Measurements from ENCODE around the gene EXOC2. TPM values are rescaled to one million over a fixed set of nuclear protein-coding genes. Genes with fewer than 3 reads are reported as not detected.

EXOC2 gene
- total and polyA plus RNA-seq, 10 of the 15 experiments (the other 5 are each of a cell fraction or from before 2014, with no cell fraction given), result 8.7 to 32.8 (median 20.7) TPM

DNA sequence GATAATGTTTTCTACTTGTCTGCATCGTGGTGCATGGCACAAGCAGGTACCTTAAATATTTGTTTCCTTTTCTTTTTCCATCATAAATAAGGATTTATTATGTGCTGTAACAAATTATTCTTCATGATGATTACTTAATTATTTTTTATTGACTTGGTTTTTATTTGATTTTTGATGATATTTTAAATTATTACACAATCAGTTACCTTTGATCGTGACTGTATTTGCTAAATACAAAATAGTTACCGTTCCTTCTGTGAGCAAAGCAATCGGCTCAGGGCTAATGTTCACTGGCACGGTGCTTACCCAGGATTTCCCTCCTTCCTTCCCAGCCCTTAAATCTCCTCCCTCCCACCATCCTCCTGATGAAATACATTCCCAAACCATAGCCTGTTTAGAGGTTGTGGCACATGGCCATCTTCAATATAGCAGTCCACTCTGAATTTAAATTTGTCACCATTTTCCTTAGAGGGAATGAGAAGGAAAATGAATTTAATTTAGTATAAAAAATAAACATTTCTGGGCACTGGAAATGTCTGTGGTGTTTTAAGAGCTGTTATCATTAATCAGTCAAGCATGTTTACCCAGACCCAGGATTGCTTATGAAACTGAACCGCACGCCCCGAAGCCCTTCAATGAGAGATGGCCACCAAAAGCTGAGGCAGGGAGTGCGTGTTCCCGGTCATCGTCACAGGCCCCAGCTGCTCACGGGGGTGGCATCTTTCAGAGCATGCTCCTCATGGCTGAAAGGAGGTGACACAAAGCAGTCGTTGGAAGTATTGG, 23.0 kb upstream of the EXOC2 start (continued):
- TF ChIP-seq, protein P1, sequence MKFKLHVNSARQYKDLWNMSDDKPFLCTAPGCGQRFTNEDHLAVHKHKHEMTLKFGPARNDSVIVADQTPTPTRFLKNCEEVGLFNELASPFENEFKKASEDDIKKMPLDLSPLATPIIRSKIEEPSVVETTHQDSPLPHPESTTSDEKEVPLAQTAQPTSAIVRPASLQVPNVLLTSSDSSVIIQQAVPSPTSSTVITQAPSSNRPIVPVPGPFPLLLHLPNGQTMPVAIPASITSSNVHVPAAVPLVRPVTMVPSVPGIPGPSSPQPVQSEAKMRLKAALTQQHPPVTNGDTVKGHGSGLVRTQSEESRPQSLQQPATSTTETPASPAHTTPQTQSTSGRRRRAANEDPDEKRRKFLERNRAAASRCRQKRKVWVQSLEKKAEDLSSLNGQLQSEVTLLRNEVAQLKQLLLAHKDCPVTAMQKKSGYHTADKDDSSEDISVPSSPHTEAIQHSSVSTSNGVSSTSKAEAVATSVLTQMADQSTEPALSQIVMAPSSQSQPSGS (IDR thresholded peaks at IDR 0.05; ENCODE audit: low read length), result no peak
- no peak for TF ChIP-seq POLR2AphosphoS5 (IDR thresholded peaks at IDR 0.05; ENCODE audit: low read length)
- TF ChIP-seq, protein P2, sequence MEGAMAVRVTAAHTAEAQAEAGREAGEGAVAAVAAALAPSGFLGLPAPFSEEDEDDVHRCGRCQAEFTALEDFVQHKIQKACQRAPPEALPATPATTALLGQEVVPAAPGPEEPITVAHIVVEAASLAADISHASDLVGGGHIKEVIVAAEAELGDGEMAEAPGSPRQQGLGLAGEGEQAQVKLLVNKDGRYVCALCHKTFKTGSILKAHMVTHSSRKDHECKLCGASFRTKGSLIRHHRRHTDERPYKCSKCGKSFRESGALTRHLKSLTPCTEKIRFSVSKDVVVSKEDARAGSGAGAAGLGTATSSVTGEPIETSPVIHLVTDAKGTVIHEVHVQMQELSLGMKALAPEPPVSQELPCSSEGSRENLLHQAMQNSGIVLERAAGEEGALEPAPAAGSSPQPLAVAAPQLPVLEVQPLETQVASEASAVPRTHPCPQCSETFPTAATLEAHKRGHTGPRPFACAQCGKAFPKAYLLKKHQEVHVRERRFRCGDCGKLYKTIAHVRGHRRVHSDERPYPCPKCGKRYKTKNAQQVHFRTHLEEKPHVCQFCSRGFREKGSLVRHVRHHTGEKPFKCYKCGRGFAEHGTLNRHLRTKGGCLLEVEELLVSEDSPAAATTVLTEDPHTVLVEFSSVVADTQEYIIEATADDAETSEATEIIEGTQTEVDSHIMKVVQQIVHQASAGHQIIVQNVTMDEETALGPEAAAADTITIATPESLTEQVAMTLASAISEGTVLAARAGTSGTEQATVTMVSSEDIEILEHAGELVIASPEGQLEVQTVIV (IDR thresholded peaks at IDR 0.05; ENCODE audit: borderline replicate concordance, partially characterized antibody), result no peak

DNA sequence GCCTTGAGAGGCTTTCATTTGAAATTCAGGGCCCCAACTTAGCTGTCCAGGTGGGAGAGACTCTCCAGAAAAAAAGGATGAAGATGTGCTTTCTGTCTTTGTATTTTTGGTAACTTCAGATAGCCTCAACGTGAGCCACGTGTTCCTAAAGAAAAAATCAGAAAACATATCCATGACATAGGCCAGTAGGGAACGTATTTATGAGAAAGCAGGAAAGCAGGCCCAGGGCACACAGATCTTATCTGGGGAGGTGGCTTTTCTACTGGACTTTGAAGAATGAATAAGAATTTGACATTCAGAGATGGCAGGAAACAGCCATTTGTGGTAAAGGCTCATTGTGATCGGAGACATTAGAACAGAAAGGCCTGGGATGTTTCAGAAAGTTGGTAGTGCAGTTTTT, 21.2 kb upstream of the EXOC2 start:
- Histone ChIP-seq H3K27ac (ENCODE audit: control insufficient read depth, insufficient read depth) (no peak overlapping the region), H3K36me3 (ENCODE audit: control insufficient read depth in 2 of 2, insufficient read depth in 2 of 2, low read length in 1 of 2) (no peaks in the 10 kb centered on the region), H3K9me3 (replicated peaks; ENCODE audit: control insufficient read depth, insufficient read depth, low read length) (no peaks in the 10 kb centered on the region), H3K9ac (ENCODE audit: control insufficient read depth, insufficient read depth, low read length) (no peak overlapping the region), H3K79me2 (ENCODE audit: control insufficient read depth, insufficient read depth, low read length) (no peaks in the 10 kb centered on the region; the same call in 1 of the 2 replicates), H3K4me2 (ENCODE audit: control insufficient read depth, insufficient read depth) (no peak overlapping the region), H3K4me1 (ENCODE audit: control insufficient read depth, insufficient read depth, low read length) (peaks cover 8% of the 10 kb centered on the region), H3K4me3 (no peak overlapping the region), H4K20me1 (ENCODE audit: control insufficient read depth, insufficient read depth) (no peaks in the 10 kb centered on the region), H3K27me3 (replicated peaks in 1 of 2; ENCODE audit: control insufficient read depth in 2 of 2, insufficient read depth in 2 of 2, low read length in 1 of 2) (no peaks in the 10 kb centered on the region), H2AFZ (ENCODE audit: control insufficient read depth, low read depth, low read length) (no peak overlapping the region)
- SMC1A ChIA-PET (ENCODE audit: uncharacterized antibody, unreplicated experiment), result no interaction called here
- no peak for TF ChIP-seq PAX8 (IDR thresholded peaks at IDR 0.05)
- no peak for FAIRE-seq
- intact Hi-C loops (cut with micrococcal nuclease; ENCODE audit: unreplicated experiment) (loop anchor here (5.0 kb wide), 1 partner anchor 527 kb away; no protein-coding TSS in a partner anchor), in situ Hi-C loops (cut with MboI) (no loop called here)
- WGBS (ENCODE audit: insufficient coverage, insufficient replicate concordance, low lambda C conversion rate, missing lambda C conversion rate), result 80% methylated on average over 4 of the region's 4 CpGs
- CTCF ChIA-PET, result no interaction called here
- POLR2A ChIA-PET, result no interaction called here
- DNase-seq (ENCODE audit: low read depth, low spot score), result no peak
- BruUV-seq (replicated peaks), result no TSS peak
- ATAC-seq, result no peak
- RAD21 ChIA-PET (ENCODE audit: unreplicated experiment), result no interaction called here
